Measurements from ENCODE around the gene LAMTOR5.

DNA sequence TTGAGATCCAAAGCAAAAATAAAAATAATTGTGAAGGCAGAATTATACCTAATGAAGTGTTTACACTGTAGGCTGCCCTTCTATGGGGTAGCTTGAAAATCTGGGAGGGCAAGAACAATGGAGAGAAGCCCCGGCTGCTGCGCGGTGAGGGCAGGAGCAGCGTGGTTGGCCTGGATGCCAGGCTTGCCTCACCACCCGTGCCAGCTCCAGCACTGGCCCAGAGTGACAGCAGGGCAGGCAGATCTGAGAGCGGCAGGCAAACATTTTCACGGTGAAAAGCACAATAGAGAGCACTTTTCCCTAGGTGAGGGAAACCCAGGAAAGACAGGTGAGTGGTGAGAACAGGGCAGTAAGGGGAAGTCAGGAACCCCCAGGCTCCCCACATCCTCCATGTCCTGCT, 44.8 kb upstream of the LAMTOR5 start:
- TF ChIP-seq, protein P1, sequence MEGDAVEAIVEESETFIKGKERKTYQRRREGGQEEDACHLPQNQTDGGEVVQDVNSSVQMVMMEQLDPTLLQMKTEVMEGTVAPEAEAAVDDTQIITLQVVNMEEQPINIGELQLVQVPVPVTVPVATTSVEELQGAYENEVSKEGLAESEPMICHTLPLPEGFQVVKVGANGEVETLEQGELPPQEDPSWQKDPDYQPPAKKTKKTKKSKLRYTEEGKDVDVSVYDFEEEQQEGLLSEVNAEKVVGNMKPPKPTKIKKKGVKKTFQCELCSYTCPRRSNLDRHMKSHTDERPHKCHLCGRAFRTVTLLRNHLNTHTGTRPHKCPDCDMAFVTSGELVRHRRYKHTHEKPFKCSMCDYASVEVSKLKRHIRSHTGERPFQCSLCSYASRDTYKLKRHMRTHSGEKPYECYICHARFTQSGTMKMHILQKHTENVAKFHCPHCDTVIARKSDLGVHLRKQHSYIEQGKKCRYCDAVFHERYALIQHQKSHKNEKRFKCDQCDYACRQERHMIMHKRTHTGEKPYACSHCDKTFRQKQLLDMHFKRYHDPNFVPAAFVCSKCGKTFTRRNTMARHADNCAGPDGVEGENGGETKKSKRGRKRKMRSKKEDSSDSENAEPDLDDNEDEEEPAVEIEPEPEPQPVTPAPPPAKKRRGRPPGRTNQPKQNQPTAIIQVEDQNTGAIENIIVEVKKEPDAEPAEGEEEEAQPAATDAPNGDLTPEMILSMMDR (IDR thresholded peaks at IDR 0.05 in 8 of 11, conservative IDR thresholded peaks at IDR 0.05 in 3 of 11): no peak
- no peak for TF ChIP-seq POLR2A (IDR thresholded peaks at IDR 0.05)
